HG03378 (cell line): Measurements from ENCODE around the gene GAMT.

Experiments used
- ATAC-seq: cut with Tn5 transposase; IDR thresholded peaks from one replicate; pipeline ENCODE4 v1.9.1; 2021; ENCODE audit warnings: mild to moderate bottlenecking, moderate library complexity; ENCODE audit not compliant: unreplicated experiment

Gene GAMT

GRCh38 chr19:1350867-1351266, 50.5 kb downstream of the GAMT start:
- no peak for ATAC-seq

DNA sequence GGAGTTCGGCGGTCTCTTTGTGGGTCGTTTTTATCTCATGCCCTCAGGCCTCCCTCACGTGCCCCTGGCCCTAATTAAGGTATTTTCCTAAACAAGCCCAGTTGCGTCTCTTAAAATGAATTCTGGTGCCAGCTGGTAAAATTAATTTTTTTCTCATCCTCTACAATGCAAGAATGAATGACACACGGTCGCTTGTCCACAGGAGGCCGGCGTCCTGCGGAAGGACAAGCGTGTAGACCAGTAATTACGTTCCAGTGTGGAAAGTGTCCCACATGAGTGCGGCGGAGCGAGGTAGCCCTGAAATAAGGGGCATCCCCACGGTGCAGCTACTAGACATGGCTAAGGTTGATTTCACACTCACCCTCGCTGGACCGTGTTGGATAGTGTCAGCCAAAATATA, 52.1 kb downstream of the GAMT start:
- no peak for ATAC-seq
